GM18502 (cell line): ENCODE measurements around the gene NAALADL2.

Experiments
- ATAC-seq: cut with Tn5 transposase; IDR thresholded peaks from one replicate; pipeline ENCODE4 v1.9.1; 2021; ENCODE audit warnings: mild to moderate bottlenecking; ENCODE audit not compliant: unreplicated experiment, poor library complexity

The NAALADL2 gene

GRCh38 chr3:174883881-174884675 lies 24.9 kb downstream of the NAALADL2 start:
- ATAC-seq: no peak

- ATAC-seq: no peak
These were observed 25.8 kb downstream of the NAALADL2 start for GRCh38 chr3:174884776-174885568.

GRCh38 chr3:174891524-174892203 lies 32.5 kb downstream of the NAALADL2 start:
- no peak for ATAC-seq

GRCh38 chr3:174907027-174907426 lies 47.9 kb downstream of the NAALADL2 start:
- no peak for ATAC-seq

- no peak for ATAC-seq
These were observed 48.7 kb downstream of the NAALADL2 start for GRCh38 chr3:174907628-174908407.

GRCh38 chr3:174931473-174932353 lies 72.6 kb downstream of the NAALADL2 start:
- no peak for ATAC-seq

GRCh38 chr3:174936590-174936989 lies 77.5 kb downstream of the NAALADL2 start:
- no peak for ATAC-seq

- ATAC-seq: no peak
These were observed 78.3 kb downstream of the NAALADL2 start for GRCh38 chr3:174937478-174937877.

- no peak for ATAC-seq
These were observed 79.0 kb downstream of the NAALADL2 start for GRCh38 chr3:174938102-174938501.

- no peak for ATAC-seq
These were observed 81.0 kb downstream of the NAALADL2 start for GRCh38 chr3:174940151-174940550.

- no peak for ATAC-seq
These were observed 86.1 kb downstream of the NAALADL2 start for GRCh38 chr3:174945276-174945675.

GRCh38 chr3:174945951-174946350 lies 86.8 kb downstream of the NAALADL2 start:
- no peak for ATAC-seq

- ATAC-seq: no peak
These were observed 90.4 kb downstream of the NAALADL2 start for GRCh38 chr3:174949523-174949922.

- ATAC-seq: no peak
These were observed 91.9 kb downstream of the NAALADL2 start for GRCh38 chr3:174951034-174951433.

GRCh38 chr3:174951498-174952005 lies 92.4 kb downstream of the NAALADL2 start:
- ATAC-seq: no peak

GRCh38 chr3:174953068-174953467 lies 93.9 kb downstream of the NAALADL2 start:
- no peak for ATAC-seq

GRCh38 chr3:174955513-174956016 lies 96.4 kb downstream of the NAALADL2 start:
- ATAC-seq: no peak

- no peak for ATAC-seq
These were observed 97.9 kb downstream of the NAALADL2 start for GRCh38 chr3:174957081-174957480.

- no peak for ATAC-seq
These were observed 98.4 kb downstream of the NAALADL2 start for GRCh38 chr3:174957551-174958001.
